ENCODE results near the gene SNAP25.

The SNAP25 gene

GRCh38 chr20:10303852-10304251 is 85.2 kb downstream of the SNAP25 start:
- H3K27me3 Mint-ChIP-seq: peaks cover 7% of the 10 kb centered on the region
- no peak overlapping the region for H3K27ac Mint-ChIP-seq
- H3K4me3 Mint-ChIP-seq: no peak overlapping the region
- H3K4me1 Mint-ChIP-seq: no peaks in the 10 kb centered on the region
- H3K36me3 Mint-ChIP-seq: no peaks in the 10 kb centered on the region
- no peaks in the 10 kb centered on the region for H3K9me3 Mint-ChIP-seq

- Mint-ChIP-seq H3K27ac (no peak overlapping the region), H3K4me1 (no peaks in the 10 kb centered on the region), H3K9me3 (no peaks in the 10 kb centered on the region), H3K36me3 (no peaks in the 10 kb centered on the region), H3K27me3 (peaks cover 7% of the 10 kb centered on the region), H3K4me3 (no peak overlapping the region)
These were observed 85.9 kb downstream of the SNAP25 start for GRCh38 chr20:10304471-10305046.

- H3K27me3 Mint-ChIP-seq: peaks cover 8% of the 10 kb centered on the region
- H3K36me3 Mint-ChIP-seq: no peaks in the 10 kb centered on the region
- H3K4me1 Mint-ChIP-seq: no peaks in the 10 kb centered on the region
- H3K9me3 Mint-ChIP-seq: no peaks in the 10 kb centered on the region
- H3K4me3 Mint-ChIP-seq: no peak overlapping the region
- no peak overlapping the region for H3K27ac Mint-ChIP-seq
These were observed 88.1 kb downstream of the SNAP25 start for GRCh38 chr20:10306440-10307358.

- no peaks in the 10 kb centered on the region for H3K4me1 Mint-ChIP-seq
- no peaks in the 10 kb centered on the region for H3K9me3 Mint-ChIP-seq
- H3K27ac Mint-ChIP-seq: no peak overlapping the region
- peaks cover 10% of the 10 kb centered on the region for H3K27me3 Mint-ChIP-seq
- no peaks in the 10 kb centered on the region for H3K36me3 Mint-ChIP-seq
- no peak overlapping the region for H3K4me3 Mint-ChIP-seq
These were observed 88.7 kb downstream of the SNAP25 start for GRCh38 chr20:10307359-10307735.

GRCh38 chr20:10308652-10309051 is 90.0 kb downstream of the SNAP25 start:
- H3K4me1 Mint-ChIP-seq: no peaks in the 10 kb centered on the region
- no peaks in the 10 kb centered on the region for H3K9me3 Mint-ChIP-seq
- peaks cover 14% of the 10 kb centered on the region for H3K27me3 Mint-ChIP-seq
- H3K27ac Mint-ChIP-seq: no peak overlapping the region
- no peaks in the 10 kb centered on the region for H3K36me3 Mint-ChIP-seq
- H3K4me3 Mint-ChIP-seq: no peak overlapping the region

GRCh38 chr20:10309326-10309725 is 90.7 kb downstream of the SNAP25 start:
- Mint-ChIP-seq H3K9me3 (no peaks in the 10 kb centered on the region), H3K36me3 (no peaks in the 10 kb centered on the region), H3K27me3 (peaks cover 13% of the 10 kb centered on the region), H3K27ac (no peak overlapping the region), H3K4me3 (no peak overlapping the region), H3K4me1 (no peaks in the 10 kb centered on the region)

GRCh38 chr20:10312111-10312510 is 93.5 kb downstream of the SNAP25 start:
- Mint-ChIP-seq H3K9me3 (peaks cover 5% of the 10 kb centered on the region), H3K36me3 (peaks cover 1% of the 10 kb centered on the region), H3K4me3 (no peak overlapping the region), H3K4me1 (no peaks in the 10 kb centered on the region), H3K27ac (no peak overlapping the region), H3K27me3 (peaks cover 18% of the 10 kb centered on the region)

GRCh38 chr20:10313215-10313614 is 94.6 kb downstream of the SNAP25 start:
- peaks cover 5% of the 10 kb centered on the region for H3K9me3 Mint-ChIP-seq
- H3K27me3 Mint-ChIP-seq: peaks cover 18% of the 10 kb centered on the region
- peaks cover 1% of the 10 kb centered on the region for H3K36me3 Mint-ChIP-seq
- H3K4me1 Mint-ChIP-seq: no peaks in the 10 kb centered on the region
- H3K4me3 Mint-ChIP-seq: no peak overlapping the region
- no peak overlapping the region for H3K27ac Mint-ChIP-seq

- H3K27me3 Mint-ChIP-seq: peaks cover 15% of the 10 kb centered on the region
- H3K27ac Mint-ChIP-seq: no peak overlapping the region
- peaks cover 5% of the 10 kb centered on the region for H3K9me3 Mint-ChIP-seq
- peaks cover 1% of the 10 kb centered on the region for H3K36me3 Mint-ChIP-seq
- no peaks in the 10 kb centered on the region for H3K4me1 Mint-ChIP-seq
- no peak overlapping the region for H3K4me3 Mint-ChIP-seq
These were observed 95.1 kb downstream of the SNAP25 start for GRCh38 chr20:10313701-10314100.

GRCh38 chr20:10314198-10314597 is 95.6 kb downstream of the SNAP25 start:
- H3K36me3 Mint-ChIP-seq: peaks cover 1% of the 10 kb centered on the region
- no peak overlapping the region for H3K27ac Mint-ChIP-seq
- H3K9me3 Mint-ChIP-seq: peaks cover 5% of the 10 kb centered on the region
- peaks cover 14% of the 10 kb centered on the region for H3K27me3 Mint-ChIP-seq
- H3K4me3 Mint-ChIP-seq: no peak overlapping the region
- H3K4me1 Mint-ChIP-seq: no peaks in the 10 kb centered on the region

GRCh38 chr20:10315138-10315537 is 96.5 kb downstream of the SNAP25 start:
- H3K9me3 Mint-ChIP-seq: peaks cover 9% of the 10 kb centered on the region
- H3K4me3 Mint-ChIP-seq: no peak overlapping the region
- H3K27ac Mint-ChIP-seq: no peak overlapping the region
- H3K27me3 Mint-ChIP-seq: peaks cover 17% of the 10 kb centered on the region
- no peaks in the 10 kb centered on the region for H3K4me1 Mint-ChIP-seq
- peaks cover 1% of the 10 kb centered on the region for H3K36me3 Mint-ChIP-seq

GRCh38 chr20:10316582-10316981 is 98.0 kb downstream of the SNAP25 start:
- Mint-ChIP-seq H3K4me3 (no peak overlapping the region), H3K36me3 (peaks cover 1% of the 10 kb centered on the region), H3K27me3 (peaks cover 16% of the 10 kb centered on the region), H3K4me1 (no peaks in the 10 kb centered on the region), H3K9me3 (peaks cover 10% of the 10 kb centered on the region), H3K27ac (no peak overlapping the region)

- H3K9me3 Mint-ChIP-seq: peaks cover 10% of the 10 kb centered on the region
- H3K4me1 Mint-ChIP-seq: no peaks in the 10 kb centered on the region
- peaks cover 11% of the 10 kb centered on the region for H3K27me3 Mint-ChIP-seq
- no peak overlapping the region for H3K4me3 Mint-ChIP-seq
- H3K36me3 Mint-ChIP-seq: peaks cover 1% of the 10 kb centered on the region
- no peak overlapping the region for H3K27ac Mint-ChIP-seq
These were observed 99.8 kb downstream of the SNAP25 start for GRCh38 chr20:10318291-10319024.

- Mint-ChIP-seq H3K27ac (no peak overlapping the region), H3K36me3 (peaks cover 1% of the 10 kb centered on the region), H3K9me3 (peaks cover 10% of the 10 kb centered on the region), H3K4me1 (no peaks in the 10 kb centered on the region), H3K4me3 (no peak overlapping the region), H3K27me3 (peaks cover 6% of the 10 kb centered on the region)
These were observed 101.2 kb downstream of the SNAP25 start for GRCh38 chr20:10319855-10320254.

GRCh38 chr20:10321138-10321717 is 102.6 kb downstream of the SNAP25 start:
- Mint-ChIP-seq H3K27me3 (peaks cover 5% of the 10 kb centered on the region), H3K9me3 (peaks cover 6% of the 10 kb centered on the region), H3K36me3 (no peaks in the 10 kb centered on the region), H3K4me3 (no peak overlapping the region), H3K27ac (no peak overlapping the region), H3K4me1 (no peaks in the 10 kb centered on the region)
